Left hindlimb (tissue), 1 donor: ENCODE results near the gene FUBP3.
"Not testable (repeated sequence)": the region's sequence is repeated elsewhere in the genome, so short reads cannot be mapped to it uniquely, and the experiment has no call there.

Source experiments
- DNase-seq: peaks from one replicate; pipeline ENCODE4 v3.0.0-alpha.2; 2018

FUBP3 gene

DNA sequence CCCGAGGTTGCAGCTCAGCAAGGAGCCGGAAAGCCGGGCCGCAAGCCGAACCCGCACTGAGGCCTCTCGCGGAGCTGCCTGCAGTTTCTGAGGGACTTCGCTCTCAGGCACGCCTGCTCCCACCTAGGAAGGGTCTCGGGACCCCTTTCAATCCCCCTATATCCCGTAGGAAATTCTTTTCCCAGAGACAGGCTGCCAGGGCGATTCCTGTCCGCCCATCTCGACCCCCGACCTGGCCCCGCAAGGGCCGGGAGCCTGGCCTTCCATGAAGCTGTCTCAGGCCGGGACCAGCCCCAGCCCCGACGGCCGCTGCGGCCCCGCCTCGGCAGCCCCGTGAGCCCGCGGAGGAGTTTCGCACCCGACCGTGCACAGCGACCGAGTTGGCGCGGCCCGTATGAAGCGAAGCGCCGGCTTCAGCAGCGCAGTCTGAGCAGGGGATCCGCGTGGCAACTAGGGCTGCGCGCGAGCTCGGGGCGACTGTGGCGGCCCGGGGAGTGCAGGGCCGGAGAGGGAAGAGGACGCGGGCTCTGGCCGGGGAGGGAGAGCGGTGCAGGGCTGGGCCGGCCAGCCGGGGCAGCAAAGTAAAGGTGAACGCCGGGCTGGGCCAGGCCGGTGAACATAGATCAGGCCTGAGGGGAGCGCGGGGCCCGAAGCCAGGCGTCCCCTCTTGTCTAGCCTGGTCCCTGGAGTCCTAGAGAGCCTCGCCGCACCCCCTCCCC is 84.0 kb downstream of the FUBP3 start:
- DNase-seq, result peak; percentile 39

DNA sequence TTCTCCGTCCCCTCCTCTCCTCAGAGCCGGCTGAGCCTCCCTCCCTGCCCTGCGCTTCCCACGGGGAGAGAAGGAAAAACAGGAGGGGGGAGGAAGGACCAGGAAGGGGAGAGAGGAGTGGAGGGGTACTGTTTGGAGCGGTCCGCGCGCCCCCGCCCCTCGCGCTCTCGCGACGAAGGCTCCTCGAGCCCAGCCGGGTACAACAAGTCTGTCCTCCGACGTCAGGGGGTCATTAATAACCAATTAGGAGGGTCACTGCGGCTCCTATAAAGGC is 84.5 kb downstream of the FUBP3 start:
- DNase-seq, result no peak

DNA sequence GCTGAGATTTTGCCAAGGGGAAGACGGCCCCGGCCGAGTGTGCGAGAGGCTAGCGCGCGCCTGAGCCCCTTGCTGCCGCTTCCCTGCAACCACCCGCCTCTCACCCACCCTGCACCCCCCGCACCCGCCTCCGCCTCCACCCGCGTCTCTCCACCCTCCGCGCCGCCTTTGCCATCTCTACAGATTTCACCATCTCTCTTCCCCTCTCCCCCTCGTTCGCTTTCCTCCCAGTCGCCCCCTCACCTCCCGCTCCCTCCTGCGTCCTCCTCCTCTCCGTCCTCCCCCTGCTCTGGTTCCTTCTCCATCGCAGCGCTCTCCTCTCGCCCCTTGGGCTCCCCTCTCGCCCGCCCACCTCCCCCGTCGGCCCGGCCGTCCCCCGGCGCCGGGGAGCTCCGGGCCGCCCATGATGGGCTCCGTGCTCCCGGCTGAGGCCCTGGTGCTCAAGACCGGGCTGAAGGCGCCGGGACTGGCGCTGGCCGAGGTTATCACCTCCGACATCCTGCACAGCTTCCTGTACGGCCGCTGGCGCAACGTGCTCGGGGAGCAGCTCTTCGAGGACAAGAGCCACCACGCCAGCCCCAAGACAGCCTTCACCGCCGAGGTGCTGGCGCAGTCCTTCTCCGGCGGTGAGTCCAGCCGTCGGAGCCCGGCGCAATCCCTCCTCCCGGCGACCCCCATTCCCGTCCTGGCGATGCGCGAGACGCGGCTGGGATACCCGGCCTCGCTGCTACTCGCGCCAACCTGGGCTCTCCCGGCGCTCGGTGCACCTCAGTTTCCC is 85.1 kb downstream of the FUBP3 start, which contains the start of gene PRDM12:
PRDM12 (plus strand) TSS at position 344 of the 778 bp plus-strand sequence; CDS start at position 404, 60 bp downstream.
- no peak for DNase-seq

DNA sequence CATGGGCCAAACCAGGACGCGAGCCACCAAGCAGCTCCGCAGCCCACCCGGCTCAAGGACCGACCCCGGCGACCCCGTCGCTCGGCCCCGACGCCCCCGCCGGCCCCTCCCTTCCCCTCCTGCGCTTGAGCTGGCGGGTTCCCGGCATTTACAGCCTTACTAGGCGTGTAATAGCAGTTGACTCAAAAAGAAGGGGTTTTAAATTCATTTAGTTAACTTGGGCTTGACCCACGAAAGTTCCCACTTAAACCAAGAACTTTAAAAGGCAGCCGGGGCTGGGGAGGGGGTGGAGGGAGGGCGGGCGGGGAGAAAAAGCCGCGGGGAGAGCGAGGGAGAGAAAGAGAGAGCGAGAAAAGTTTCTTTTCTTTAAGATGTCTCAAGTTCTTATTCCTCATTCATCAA is 85.7 kb downstream of the FUBP3 start:
- peak; percentile 33 for DNase-seq

DNA sequence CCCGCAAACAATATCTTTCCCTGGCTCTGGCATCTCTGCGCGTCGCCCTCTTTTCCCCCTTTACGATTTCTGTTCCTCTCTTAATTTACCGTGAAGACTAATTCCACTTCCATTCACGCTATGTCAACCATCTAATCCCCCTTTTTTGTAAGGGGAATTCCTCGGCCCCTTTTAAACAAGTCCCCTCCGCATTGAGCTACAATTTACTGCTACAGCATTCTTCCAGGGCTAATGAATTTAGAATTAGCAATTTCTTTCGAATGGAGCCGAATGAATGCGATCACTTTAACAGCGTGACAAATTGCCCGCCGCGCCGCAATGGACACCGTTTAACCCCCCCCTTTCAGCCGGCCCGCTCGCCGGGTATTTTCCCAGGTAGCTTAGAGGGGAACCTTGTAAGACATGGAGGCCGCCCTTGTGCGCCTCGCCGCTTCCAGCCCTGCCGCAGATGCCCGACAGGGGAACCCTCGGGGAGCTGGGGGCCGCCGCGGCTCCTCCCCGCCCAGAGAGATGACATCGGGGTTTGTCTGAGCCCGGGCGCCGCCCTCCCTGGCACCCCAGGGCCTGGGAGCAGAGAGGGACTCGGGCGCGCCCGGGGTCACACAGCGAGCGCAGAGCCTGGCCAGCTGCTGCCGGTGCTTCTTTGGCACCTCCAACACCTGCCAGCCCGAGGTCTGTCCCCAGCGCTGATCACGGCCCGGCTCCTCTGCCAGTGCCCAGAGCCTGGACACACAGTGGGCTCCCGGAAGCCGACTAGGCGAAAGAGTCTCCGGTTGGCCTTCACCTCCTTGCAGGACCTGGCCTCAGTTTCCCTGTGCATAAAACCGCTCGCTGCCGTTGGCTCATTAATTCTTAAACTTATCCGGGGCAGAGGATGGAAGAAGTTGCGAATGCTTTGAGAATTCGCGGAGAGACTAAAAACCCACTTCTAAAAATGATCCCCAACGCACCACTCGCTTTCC is 86.3 kb downstream of the FUBP3 start:
- peak; percentile 23 for DNase-seq

DNA sequence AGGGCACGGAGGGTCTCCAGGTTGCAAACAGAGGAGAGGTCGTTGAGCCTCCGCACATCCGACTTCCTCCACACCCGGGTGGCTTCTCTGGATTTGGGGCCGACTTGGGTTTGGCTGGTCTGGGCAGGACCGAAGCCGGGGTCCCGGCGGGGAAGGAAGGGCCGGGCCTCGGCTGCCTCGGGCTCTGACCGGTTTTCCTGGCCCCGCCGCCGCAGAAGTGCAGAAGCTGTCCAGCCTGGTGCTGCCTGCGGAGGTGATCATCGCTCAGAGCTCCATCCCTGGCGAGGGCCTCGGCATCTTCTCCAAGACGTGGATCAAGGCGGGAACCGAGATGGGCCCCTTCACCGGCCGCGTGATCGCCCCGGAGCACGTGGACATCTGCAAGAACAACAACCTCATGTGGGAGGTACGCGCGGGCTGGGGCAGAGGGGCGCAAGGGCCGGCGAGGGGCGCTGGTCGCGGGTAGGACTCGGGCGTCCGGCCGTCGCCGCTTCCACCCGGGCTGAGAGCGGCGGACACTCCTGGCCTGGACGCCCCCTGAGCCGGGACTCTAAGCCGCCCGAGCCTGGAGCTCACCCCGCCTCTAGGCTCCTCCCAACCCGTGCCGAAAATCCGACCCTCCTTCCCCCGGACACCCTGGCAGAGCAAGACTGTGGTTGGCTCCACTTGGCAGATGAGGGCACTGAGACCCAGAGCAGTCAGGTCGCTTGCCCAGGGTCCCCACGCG is 87.2 kb downstream of the FUBP3 start:
- DNase-seq, result no peak

DNA sequence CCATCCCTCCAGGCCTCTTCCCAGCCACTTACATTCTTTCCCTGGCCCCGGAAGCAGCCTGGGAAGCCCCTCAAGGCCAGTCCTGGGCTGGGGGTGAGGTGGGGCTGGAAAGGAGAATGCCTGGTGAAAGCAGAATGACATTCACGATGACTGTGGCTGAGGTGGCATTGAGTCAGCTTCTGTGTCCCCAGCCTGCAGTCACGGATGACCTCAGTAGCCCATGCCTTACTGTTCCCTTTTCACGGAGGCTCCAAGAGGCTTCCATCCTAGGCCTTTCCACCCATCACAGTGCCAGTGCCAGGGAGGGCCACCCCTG is 87.7 kb downstream of the FUBP3 start:
- no peak for DNase-seq

DNA sequence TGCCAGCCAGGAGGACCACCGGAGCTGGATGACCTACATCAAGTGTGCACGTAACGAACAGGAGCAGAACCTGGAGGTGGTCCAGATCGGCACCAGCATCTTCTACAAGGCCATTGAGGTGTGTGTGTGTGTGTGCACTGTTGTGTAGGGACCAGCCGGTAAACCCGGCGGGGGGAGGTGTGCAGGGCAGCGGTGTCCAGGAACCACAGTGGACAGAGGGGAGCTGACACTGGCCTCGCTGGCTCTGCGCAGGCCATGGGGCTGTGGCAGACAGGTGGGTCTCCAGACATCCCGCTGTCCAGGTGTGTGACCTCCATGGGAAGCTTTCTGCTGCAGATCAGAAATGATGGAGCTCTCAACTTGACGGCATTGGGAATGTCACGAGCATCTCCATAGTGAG is 88.8 kb downstream of the FUBP3 start:
- DNase-seq, result no peak

DNA sequence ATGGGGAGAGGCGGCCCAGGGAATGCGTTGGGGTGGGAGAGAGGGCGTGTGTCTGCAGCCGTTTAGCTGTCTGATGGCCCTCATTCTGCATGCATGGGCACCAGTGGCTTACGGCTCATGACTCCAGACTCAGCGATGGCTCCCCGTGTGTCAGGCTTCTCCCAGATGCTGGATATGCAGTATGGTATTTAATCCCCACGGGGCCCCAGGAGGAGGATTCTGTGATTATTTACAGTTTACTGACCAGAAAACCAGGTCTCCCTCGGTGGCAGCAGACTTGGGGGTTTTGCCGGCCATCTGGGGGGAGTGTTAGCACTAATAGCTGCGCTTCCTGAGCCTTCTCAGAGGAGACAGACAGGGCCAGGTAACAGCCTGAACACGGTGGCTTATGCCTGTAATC is 89.3 kb downstream of the FUBP3 start:
- no peak for DNase-seq

DNA sequence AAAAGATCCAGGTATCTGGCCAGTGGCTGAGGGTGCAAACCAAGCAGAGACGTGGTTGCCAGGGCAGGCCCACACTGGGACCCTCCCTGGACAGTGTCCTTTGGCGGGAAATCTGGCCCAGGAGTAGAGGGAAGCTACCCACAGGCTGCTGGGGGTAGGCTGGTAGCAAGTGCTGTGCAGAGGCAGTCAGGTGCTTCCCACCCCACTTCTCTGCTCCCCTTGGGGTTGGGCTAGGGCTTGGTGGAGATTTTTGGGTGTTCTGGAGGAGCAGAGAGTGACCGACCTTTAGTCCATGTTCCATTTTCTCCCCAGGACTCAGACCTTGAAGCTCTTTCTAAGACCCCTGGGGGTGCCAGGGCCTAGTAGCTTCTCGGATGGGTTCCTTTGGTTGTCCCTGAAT is 90.6 kb downstream of the FUBP3 start:
- DNase-seq, result no peak

DNA sequence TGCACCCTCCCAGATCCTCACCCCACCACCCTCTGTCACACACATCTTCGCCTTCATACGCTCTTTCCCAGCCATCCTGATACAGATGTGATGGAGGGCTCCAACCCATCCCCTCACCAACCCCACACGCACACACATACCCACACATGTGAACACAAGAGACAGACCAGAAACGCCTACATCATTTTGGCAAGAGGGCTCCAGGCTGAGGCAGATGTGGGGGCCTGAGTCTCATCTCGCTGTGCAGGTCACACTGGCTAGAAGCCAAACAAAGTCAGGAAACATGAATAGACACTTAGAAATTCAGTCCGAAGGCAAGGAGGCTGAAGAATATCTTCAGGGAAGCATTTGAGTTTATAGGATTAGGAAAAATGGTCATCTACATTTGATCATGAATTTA is 91.3 kb downstream of the FUBP3 start:
- no peak for DNase-seq

DNA sequence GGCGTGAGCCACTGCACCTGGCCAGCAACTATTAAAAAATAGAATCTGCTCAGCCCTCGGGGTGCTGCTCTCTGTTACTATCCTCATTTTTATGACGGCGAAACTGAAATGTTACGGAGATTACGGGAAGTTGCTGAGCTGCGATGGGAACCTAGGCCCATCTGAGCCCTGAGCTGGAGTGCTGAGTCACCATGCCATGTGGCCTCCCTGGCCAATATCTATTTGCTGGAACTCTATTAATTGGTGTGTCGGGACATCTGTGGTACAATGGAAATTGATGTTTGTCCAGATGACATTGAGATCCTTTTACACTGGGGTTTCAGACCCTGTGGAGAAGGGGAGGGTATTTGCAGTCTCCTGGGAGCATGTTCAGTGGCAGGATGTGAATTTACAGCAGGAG is 93.1 kb downstream of the FUBP3 start:
- DNase-seq, result no peak

DNA sequence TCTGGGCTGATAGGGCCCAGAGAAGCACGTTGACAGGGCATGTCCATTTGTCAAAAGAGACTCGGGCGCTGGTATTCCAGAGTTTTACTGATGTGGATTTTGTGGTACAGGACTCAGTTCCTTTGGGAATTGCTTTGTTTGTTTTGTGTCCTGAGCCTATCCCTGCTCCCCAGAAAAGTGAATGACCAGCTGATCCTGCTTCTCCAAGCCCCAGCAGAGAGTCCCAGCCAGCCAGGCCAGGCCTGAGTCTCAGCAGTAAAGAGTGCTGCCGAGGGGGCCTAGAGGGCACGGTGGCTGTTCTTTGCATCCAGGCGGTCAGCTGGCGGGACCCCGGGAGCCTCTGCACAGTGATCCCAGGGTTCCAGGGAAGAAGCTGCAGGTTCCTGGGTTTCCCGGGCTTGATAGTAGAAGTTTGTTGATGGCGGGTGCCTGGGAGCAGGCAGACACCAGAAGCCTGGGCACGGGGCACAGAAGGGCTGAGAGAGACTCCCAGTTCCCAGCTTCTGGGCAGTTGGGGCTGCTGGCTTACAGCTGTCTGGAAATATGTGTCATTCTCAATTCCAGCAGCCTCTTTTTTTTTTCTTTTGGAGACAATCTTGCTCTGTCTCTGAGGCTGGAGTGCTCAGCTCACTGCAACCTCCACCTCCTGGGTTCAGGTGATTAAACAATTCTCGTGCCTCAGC is 93.7 kb downstream of the FUBP3 start:
- DNase-seq, result no peak

DNA sequence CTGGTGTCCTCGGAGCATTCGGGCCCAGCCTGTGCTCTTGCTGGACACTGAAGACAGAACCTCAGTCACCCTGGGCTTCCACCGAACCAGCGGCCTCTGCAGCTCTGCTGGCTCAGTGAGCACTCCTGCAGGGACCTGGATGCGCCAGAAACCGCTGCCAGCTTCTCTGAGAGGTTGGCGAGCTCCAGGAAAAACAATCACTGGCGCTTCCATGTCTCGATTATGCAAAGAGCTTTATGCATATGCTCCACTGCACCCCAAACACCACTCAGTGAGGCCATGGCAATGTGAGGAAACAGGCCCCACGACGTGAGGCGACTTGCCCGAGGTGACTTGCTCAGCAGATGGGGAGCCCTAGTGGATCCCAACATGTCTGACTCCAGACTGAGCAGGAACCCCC is 96.0 kb downstream of the FUBP3 start:
- DNase-seq, result no peak

DNA sequence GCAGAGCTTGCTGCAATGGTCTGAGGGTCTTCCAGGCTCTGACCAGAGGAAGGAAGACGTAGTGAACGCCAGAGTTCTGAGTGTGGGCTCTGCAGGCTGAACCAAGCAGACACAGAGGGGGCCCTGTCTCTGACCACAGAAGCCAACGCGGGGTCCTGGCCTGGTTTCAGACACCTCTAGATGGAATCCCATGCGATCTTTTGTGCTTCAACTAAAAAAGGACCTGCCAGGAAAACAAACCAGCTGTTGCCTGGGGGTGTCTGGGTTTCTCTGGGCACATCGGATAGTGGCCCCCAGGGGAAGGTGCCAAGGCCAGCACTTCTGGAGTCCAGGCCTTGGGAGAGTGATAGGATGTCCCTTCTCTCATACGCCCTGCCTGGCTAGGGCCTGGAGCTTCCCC is 97.9 kb downstream of the FUBP3 start:
- DNase-seq, result no peak

DNA sequence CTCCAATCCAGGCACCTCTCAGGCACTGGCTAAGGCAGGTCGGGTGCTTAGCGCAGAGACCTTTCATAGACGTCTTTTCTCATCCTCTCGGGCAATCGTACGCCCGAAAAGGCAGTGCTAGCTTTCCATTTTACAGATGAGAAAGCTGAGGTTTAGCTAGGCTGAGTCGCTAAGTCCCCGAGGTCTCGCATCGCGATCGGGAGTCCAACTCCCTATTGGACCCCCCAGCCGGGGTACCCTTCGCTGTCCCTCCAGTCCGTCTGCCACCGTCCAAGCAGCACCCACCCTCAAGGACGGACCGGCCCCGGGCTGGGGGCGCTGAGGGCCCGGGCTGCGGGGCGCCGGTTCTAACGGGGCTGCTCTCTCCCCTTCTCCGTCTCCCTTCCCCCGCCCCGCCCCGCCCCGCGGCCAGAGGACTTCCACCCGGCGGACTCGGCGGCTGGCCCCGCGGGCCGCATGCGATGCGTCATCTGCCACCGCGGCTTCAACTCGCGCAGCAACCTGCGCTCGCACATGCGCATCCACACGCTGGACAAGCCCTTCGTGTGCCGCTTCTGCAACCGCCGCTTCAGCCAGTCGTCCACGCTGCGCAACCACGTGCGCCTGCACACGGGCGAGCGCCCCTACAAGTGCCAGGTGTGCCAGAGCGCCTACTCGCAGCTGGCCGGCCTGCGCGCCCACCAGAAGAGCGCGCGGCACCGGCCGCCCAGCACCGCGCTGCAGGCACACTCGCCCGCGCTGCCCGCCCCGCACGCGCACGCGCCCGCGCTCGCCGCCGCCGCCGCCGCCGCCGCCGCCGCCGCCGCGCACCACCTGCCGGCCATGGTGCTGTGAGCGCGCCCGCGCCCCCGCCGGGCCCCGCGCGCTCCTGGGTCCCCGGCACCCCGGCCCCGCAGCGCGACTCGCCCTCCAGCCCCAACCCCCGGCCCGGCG is 101.7 kb downstream of the FUBP3 start:
- peak; percentile 71 for DNase-seq

DNA sequence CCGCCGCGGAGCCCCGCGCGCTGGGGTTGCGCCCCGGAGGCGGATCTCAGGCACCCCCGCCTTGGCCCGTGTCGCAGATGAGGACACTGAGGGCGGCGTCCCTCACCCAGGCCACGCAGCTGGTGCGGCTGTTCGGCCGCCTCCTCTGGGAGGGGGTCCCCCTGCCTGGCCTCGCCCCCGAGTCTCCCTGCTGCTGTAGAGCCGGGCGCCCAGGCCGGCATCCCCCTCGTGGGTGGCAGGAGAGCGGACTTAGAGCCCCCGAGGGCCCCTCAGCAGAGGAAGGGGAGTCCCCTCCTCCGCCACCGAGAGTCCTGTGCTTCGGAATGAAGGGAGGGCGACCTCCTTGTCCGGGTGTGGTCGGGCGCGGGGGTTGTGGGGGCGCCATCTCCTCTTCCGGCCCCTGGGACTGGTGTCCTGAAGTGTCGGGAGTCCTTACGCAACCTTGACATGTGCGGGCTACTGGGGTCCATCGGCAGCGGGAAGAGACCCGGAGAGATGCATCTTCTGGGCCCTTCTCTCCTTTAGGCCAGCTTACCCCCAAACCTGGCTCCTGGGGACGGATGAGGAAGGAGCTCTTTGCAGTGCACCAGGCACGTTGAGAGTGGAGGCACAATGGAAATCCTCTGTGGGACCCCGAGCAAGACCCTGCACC is 102.5 kb downstream of the FUBP3 start:
- DNase-seq, result no peak

DNA sequence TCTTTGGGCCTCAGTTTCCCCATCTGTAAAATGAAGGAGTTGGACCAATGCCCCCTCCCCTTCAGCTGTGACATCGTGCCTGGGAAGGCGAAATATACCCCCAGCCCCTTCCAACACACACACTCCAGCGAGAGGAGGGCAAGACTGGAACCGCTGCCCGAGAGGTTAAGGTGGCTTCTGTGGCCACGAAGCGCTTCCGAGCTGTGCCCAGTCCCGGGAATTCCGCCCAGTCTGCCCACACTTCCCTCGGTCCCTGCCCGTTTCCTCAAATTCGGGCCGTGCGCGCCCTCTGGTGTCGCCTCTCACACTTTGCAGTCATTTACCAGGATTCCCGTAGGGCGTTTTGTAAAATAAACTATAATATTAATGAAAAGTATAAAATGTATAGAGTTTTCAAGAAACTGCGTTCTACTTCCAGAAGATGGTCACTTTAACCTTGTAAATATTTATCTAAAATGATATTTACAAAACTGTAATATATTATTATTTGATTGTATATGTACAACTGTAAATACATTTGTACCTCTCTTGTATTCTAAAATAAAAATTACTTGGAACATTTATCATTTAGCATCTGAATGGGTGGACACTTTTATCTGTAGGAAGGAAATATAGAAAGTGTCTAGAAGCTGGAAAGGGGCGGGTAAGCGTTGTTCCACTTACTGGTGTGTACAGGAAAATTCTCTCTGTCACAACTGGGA is 103.2 kb downstream of the FUBP3 start:
- peak; percentile 79 for DNase-seq

DNA sequence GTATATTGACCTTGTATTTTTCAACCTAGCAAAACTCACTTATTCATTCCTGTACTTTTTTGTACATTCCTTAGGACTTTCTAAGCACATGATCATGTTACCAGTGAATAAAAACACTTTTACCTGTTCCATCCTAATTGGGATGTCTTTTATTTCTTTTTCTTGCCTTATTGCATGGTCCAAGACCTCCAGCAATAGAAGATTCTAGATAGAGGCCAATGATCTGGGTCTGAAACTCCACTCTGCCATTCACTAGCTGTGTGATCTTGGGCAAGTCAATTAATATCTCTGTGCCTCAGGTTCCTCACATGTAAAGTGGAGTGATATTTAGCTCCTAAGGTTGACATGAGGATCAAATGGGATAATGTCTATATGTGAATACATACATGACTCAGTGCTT is 105.7 kb downstream of the FUBP3 start:
- DNase-seq, result no peak

DNA sequence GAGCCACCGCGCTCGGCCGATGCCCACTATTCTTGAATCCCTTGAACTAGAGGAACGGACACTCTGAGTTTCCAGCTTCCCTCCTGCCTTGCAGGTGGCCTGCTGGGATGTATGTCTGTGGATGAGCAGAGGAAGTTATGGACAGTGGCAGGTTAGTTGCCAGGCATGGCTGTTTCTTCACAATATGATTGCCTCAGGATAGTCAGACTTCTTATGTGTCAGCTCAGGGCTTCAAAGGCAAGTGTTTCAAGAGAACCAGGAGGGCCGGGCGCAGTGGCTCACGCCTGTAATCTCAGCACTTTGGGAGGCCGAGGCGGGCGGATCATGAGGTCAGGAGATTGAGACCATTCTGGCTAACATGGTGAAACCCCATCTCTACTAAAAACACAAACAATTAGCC is 106.6 kb downstream of the FUBP3 start:
- not testable (repeated sequence) for DNase-seq
